Neural cell (in vitro differentiated cells): ENCODE measurements around the gene SMTN.

Experiments used
- EP300 ChIP-seq: fragments of 450-650 bp; conservative IDR thresholded peaks from 2 replicates; pipeline ENCODE4 v1.6.1; 2014; ENCODE audit warnings: antibody characterized with exemption, mild to moderate bottlenecking, moderate library complexity; ENCODE audit not compliant: poor library complexity, severe bottlenecking
- EZH2 ChIP-seq: fragments of 200-600, 300-800 bp; shearing (Covaris generic), sonication (generic); IDR thresholded peaks from 2 replicates; pipeline ENCODE4 v1.6.1; 2014; ENCODE audit warnings: antibody characterized with exemption, low read length, borderline replicate concordance, mild to moderate bottlenecking; ENCODE audit not compliant: insufficient read depth, poor library complexity, severe bottlenecking
- POLR2AphosphoS5 ChIP-seq: IDR thresholded peaks from 2 replicates; pipeline ENCODE4 v1.6.1; 2012
- SMC3 ChIP-seq: fragments of 450-650 bp; conservative IDR thresholded peaks from 2 replicates; pipeline ENCODE4 v1.6.1; 2014; ENCODE audit warnings: antibody characterized with exemption, mild to moderate bottlenecking, moderate library complexity; ENCODE audit not compliant: poor library complexity
- TAF1 ChIP-seq: IDR thresholded peaks from 2 replicates; pipeline ENCODE4 v1.6.1; 2012; ENCODE audit warnings: low read depth
- TF ChIP-seq, protein P1 (sequence below): fragments of 450-650 bp; IDR thresholded peaks from 2 replicates; pipeline ENCODE4 v1.5.1; 2014; ENCODE audit warnings: antibody characterized with exemption, mild to moderate bottlenecking, moderate library complexity; ENCODE audit not compliant: poor library complexity, severe bottlenecking
- TF ChIP-seq, protein P2 (sequence below): IDR thresholded peaks from 2 replicates; pipeline ENCODE4 v1.6.1; 2012; ENCODE audit warnings: borderline replicate concordance

DNA sequence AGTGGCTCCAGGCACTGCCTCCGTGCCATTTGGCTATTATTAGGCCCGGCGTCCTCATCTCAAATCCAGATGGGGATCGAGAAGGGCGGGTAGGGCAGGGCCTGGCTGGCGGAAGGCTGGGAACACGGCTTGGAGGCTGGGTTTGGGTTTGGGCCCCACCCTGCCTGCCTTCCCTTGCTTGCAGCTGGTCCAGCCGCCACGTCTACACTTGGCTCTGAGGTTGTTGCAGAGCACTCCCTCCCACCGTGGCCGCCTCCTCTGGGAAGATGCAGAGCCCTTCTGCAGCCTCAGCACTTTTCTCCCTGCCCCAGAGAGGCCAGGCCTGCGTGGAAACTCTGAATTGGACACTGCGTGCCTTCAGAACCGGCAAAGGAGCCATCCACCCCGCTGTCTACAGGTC lies 5.2 kb upstream of the SMTN start:
- TF ChIP-seq, protein P1, sequence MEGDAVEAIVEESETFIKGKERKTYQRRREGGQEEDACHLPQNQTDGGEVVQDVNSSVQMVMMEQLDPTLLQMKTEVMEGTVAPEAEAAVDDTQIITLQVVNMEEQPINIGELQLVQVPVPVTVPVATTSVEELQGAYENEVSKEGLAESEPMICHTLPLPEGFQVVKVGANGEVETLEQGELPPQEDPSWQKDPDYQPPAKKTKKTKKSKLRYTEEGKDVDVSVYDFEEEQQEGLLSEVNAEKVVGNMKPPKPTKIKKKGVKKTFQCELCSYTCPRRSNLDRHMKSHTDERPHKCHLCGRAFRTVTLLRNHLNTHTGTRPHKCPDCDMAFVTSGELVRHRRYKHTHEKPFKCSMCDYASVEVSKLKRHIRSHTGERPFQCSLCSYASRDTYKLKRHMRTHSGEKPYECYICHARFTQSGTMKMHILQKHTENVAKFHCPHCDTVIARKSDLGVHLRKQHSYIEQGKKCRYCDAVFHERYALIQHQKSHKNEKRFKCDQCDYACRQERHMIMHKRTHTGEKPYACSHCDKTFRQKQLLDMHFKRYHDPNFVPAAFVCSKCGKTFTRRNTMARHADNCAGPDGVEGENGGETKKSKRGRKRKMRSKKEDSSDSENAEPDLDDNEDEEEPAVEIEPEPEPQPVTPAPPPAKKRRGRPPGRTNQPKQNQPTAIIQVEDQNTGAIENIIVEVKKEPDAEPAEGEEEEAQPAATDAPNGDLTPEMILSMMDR, result no peak
- TF ChIP-seq EZH2 (no peak), EP300 (no peak), SMC3 (no peak), TAF1 (no peak), POLR2AphosphoS5 (no peak)
- TF ChIP-seq, protein P2, sequence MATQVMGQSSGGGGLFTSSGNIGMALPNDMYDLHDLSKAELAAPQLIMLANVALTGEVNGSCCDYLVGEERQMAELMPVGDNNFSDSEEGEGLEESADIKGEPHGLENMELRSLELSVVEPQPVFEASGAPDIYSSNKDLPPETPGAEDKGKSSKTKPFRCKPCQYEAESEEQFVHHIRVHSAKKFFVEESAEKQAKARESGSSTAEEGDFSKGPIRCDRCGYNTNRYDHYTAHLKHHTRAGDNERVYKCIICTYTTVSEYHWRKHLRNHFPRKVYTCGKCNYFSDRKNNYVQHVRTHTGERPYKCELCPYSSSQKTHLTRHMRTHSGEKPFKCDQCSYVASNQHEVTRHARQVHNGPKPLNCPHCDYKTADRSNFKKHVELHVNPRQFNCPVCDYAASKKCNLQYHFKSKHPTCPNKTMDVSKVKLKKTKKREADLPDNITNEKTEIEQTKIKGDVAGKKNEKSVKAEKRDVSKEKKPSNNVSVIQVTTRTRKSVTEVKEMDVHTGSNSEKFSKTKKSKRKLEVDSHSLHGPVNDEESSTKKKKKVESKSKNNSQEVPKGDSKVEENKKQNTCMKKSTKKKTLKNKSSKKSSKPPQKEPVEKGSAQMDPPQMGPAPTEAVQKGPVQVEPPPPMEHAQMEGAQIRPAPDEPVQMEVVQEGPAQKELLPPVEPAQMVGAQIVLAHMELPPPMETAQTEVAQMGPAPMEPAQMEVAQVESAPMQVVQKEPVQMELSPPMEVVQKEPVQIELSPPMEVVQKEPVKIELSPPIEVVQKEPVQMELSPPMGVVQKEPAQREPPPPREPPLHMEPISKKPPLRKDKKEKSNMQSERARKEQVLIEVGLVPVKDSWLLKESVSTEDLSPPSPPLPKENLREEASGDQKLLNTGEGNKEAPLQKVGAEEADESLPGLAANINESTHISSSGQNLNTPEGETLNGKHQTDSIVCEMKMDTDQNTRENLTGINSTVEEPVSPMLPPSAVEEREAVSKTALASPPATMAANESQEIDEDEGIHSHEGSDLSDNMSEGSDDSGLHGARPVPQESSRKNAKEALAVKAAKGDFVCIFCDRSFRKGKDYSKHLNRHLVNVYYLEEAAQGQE, result no peak
